ENCODE data around the gene NPBWR2. TPM values are rescaled to one million over a fixed set of nuclear protein-coding genes. Genes with fewer than 3 reads are reported as not detected.

NPBWR2 gene
- total RNA-seq, 1 experiment from 2014 or later = not detected

GRCh38 chr20:64057628-64058498, 49.5 kb downstream of the NPBWR2 start:
- peak; percentile 59 for DNase-seq (ENCODE audit: low spot score)

GRCh38 chr20:64056889-64057627, 50.3 kb downstream of the NPBWR2 start:
- no peak for DNase-seq (ENCODE audit: low spot score)

GRCh38 chr20:64056639-64056888, 50.8 kb downstream of the NPBWR2 start:
- no peak for DNase-seq (ENCODE audit: low spot score)

DNA sequence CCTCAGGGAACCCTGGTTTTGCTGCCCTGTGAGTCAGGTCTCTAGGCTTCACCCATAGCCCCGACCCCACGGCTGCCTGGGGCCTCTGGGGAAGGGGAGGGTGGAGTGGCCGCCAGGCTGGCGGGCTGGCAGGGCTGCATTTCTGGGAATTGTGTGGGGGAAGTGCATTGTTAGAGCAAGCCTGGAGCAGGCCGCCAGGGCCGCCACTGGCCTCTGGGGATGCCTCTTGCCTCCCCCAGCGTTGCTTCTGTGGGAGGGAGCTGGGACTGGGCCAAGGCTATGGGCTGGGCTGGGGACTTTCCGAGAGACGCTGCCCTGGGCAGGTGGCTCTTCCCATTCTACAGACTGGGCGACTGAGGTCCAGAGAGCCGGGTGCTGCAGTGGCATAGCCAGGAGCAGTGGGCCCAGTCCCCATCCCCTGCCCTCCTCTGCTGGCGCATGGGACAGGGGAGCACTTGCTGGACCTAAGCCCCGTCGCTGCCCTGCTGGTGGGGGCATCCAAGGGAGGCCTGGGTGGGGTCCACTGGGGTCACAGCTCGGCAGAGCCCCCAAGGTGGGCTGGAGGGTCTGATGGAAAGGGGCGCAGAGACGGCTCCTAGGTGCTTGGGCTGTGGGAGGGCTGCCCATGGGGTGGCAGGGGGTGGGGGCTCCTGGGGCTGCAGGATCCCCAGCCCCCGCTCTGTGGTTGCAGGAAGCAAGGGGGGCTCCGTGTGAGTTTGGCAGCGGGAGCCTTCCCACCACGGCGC, 51.3 kb downstream of the NPBWR2 start:
- DNase-seq (ENCODE audit: low spot score) = peak; percentile 62

GRCh38 chr20:64055396-64055892, 51.9 kb downstream of the NPBWR2 start:
- DNase-seq (ENCODE audit: low spot score) = no peak

DNA sequence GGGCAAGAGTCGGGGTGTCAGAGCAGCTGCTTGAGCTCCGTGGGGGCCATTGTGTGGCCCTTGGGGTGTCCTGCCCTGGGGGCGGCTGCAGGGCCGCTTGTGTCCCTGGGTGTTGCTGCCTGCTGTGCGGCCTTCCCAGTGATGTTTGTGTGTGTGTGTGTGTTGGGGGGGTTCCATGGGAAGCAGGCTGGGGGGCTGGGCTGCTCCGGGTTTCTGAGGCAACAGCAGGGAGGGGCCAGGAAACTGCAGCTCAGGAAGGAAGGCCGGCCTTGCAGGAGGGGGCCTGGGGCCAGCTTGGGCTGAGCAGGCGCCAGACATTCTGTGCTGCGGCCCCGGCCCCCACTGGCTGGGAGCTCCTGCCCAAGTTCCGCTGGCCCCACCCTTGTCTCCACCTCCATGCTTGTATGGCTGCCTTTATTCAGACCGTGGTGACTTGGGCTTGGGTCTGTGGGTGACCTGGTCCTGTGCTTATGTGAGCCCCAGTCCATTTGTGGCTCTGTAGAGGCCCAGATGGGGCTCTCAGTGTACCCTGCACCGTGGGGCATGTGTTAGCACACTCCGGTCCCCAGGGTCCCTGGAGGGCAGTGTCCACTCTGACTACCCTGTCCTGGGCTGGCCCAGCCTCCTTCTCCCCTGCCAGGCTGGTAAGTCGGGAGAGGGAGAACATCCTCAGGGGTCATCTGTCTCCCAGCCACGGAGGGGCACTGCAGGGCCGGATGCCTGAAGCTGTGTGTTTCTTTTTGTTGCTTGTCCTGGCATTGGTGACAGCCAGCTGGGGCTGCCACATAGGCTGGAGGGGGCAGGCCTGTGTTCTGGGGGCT, 53.3 kb downstream of the NPBWR2 start:
- peak; percentile 45 for DNase-seq (ENCODE audit: low spot score)

Other genes with a start within 250 kb of the NPBWR2 start
- gene ABHD16B, start 246.1 kb downstream of the NPBWR2 start, total RNA-seq (2014; rRNA removed; shearing (Covaris generic)) = not detected in 2 replicates
- gene TPD52L2, start 242.3 kb downstream of the NPBWR2 start, total RNA-seq (2014; rRNA removed; shearing (Covaris generic)) = 44.7 and 56.7 TPM in 2 replicates
- gene DNAJC5, start 212.4 kb downstream of the NPBWR2 start, total RNA-seq (2014; rRNA removed; shearing (Covaris generic)) = 16.1 and 21.0 TPM in 2 replicates
- gene UCKL1, start 151.1 kb downstream of the NPBWR2 start, total RNA-seq (2014; rRNA removed; shearing (Covaris generic)) = 14.1 and 16.1 TPM in 2 replicates
- 2.2 and 4.4 TPM in 2 replicates for gene ZNF512B, start 137.6 kb downstream of the NPBWR2 start, total RNA-seq (2014; rRNA removed; shearing (Covaris generic))
- gene SAMD10, start 127.9 kb downstream of the NPBWR2 start, total RNA-seq (2014; rRNA removed; shearing (Covaris generic)) = not detected in 2 replicates
- 35.9 and 36.5 TPM in 2 replicates for gene PRPF6, start 126.4 kb downstream of the NPBWR2 start, total RNA-seq (2014; rRNA removed; shearing (Covaris generic))
- 0.08 TPM in 1 of 2 replicates, not detected in the other for gene C20orf204, start 71.4 kb downstream of the NPBWR2 start, total RNA-seq (2014; rRNA removed; shearing (Covaris generic))
- gene SOX18, start 57.9 kb downstream of the NPBWR2 start, total RNA-seq (2014; rRNA removed; shearing (Covaris generic)) = 0.19 TPM in 1 of 2 replicates, not detected in the other
- 40.6 and 41.7 TPM in 2 replicates for gene TCEA2, start 44.4 kb downstream of the NPBWR2 start, total RNA-seq (2014; rRNA removed; shearing (Covaris generic))
- 18.5 and 19.8 TPM in 2 replicates for gene RGS19, start 28.0 kb downstream of the NPBWR2 start, total RNA-seq (2014; rRNA removed; shearing (Covaris generic))
- gene OPRL1, start 27.5 kb downstream of the NPBWR2 start, total RNA-seq (2014; rRNA removed; shearing (Covaris generic)) = 0.23 and 0.97 TPM in 2 replicates
- 0.60 TPM in 1 of 2 replicates, not detected in the other for gene LKAAEAR1, start 23.2 kb downstream of the NPBWR2 start, total RNA-seq (2014; rRNA removed; shearing (Covaris generic))
- 0.27 and 1.5 TPM in 2 replicates for gene MYT1, start 56.9 kb upstream of the NPBWR2 start, total RNA-seq (2014; rRNA removed; shearing (Covaris generic))
- gene PCMTD2, start 148.2 kb upstream of the NPBWR2 start, total RNA-seq (2014; rRNA removed; shearing (Covaris generic)) = 23.7 and 25.5 TPM in 2 replicates

Measured in H4 (cell line).